Parathyroid adenoma (tissue), 2 donors: ENCODE measurements around the gene CD46.

Experiments
- H2AFZ ChIP-seq: fragments of 300-600 bp; sonication (generic); one replicate; pipeline ENCODE4 v1.7.0; 2017; ENCODE audit warnings: antibody characterized with exemption, mild to moderate bottlenecking
- H3K27ac ChIP-seq: fragments of 300-600 bp; sonication (generic); one replicate; pipeline ENCODE4 v1.7.0; 2017
- H3K27me3 ChIP-seq: fragments of 300-600 bp; sonication (generic); one replicate; pipeline ENCODE4 v1.7.0; 2017; ENCODE audit warnings: low read length; ENCODE audit not compliant: control insufficient read depth, insufficient read depth
- H3K36me3 ChIP-seq: fragments of 300-600 bp; sonication (generic); one replicate; pipeline ENCODE4 v1.7.0; 2017; ENCODE audit warnings: low read length; ENCODE audit not compliant: control insufficient read depth, insufficient read depth
- H3K4me1 ChIP-seq: fragments of 300-600 bp; sonication (generic); one replicate; pipeline ENCODE4 v1.7.0; 2017; ENCODE audit warnings: control low read depth
- H3K4me2 ChIP-seq: fragments of 300-600 bp; sonication (generic); one replicate; pipeline ENCODE4 v1.7.0; 2017; ENCODE audit warnings: low read length
- H3K4me3 ChIP-seq: fragments of 300-600 bp; sonication (generic); one replicate; pipeline ENCODE4 v1.7.0; 2017; ENCODE audit warnings: low read depth, low read length
- H3K79me2 ChIP-seq: fragments of 300-600 bp; sonication (generic); one replicate; pipeline ENCODE4 v1.7.0; 2017; ENCODE audit warnings: control low read depth
- H3K9ac ChIP-seq: fragments of 300-600 bp; sonication (generic); one replicate; pipeline ENCODE4 v1.7.0; 2017; ENCODE audit warnings: mild to moderate bottlenecking
- H3K9me3 ChIP-seq: fragments of 300-600 bp; sonication (generic); one replicate; pipeline ENCODE4 v1.7.0; 2017; ENCODE audit warnings: low read length; ENCODE audit not compliant: control insufficient read depth
- CTCF ChIP-seq: fragments of 300-600 bp; sonication (generic); IDR thresholded peaks from one replicate; pipeline ENCODE4 v1.7.0; 2017; ENCODE audit warnings: antibody characterized with exemption, mild to moderate bottlenecking
- donor health status: primary hyperparathyroidism.

CD46 gene

GRCh38 chr1:207821464-207822045 is 69.7 kb downstream of the CD46 start:
- H3K4me3 ChIP-seq: peak overlapping the region; percentile 97
- peak overlapping the region; percentile 89 for H3K4me2 ChIP-seq
- peaks cover 56% of the 10 kb centered on the region for H3K79me2 ChIP-seq
- peaks cover 49% of the 10 kb centered on the region for H3K4me1 ChIP-seq
- no peaks in the 10 kb centered on the region for H3K36me3 ChIP-seq
- TF ChIP-seq CTCF: no peak
- H3K9me3 ChIP-seq: no peaks in the 10 kb centered on the region
- peak overlapping the region; percentile 100 for H3K27ac ChIP-seq
- H3K27me3 ChIP-seq: no peaks in the 10 kb centered on the region
- peak overlapping the region; percentile 23 for H3K9ac ChIP-seq
- no peak overlapping the region for H2AFZ ChIP-seq

- TF ChIP-seq CTCF: no peak
- H3K4me2 ChIP-seq: peak overlapping the region; percentile 89
- peaks cover 48% of the 10 kb centered on the region for H3K4me1 ChIP-seq
- H2AFZ ChIP-seq: no peak overlapping the region
- peak overlapping the region; percentile 100 for H3K27ac ChIP-seq
- no peaks in the 10 kb centered on the region for H3K27me3 ChIP-seq
- no peaks in the 10 kb centered on the region for H3K9me3 ChIP-seq
- H3K36me3 ChIP-seq: no peaks in the 10 kb centered on the region
- peaks cover 53% of the 10 kb centered on the region for H3K79me2 ChIP-seq
- H3K4me3 ChIP-seq: peak overlapping the region; percentile 97
- H3K9ac ChIP-seq: peak overlapping the region; percentile 23
Observed at GRCh38 chr1:207822124-207822601, 70.3 kb downstream of the CD46 start.

- peaks cover 51% of the 10 kb centered on the region for H3K79me2 ChIP-seq
- no peaks in the 10 kb centered on the region for H3K36me3 ChIP-seq
- peak overlapping the region; percentile 100 for H3K27ac ChIP-seq
- no peaks in the 10 kb centered on the region for H3K9me3 ChIP-seq
- peaks cover 42% of the 10 kb centered on the region for H3K4me1 ChIP-seq
- TF ChIP-seq CTCF: no peak
- H3K4me3 ChIP-seq: peak overlapping the region; percentile 97
- H2AFZ ChIP-seq: peak overlapping the region; percentile 3
- no peaks in the 10 kb centered on the region for H3K27me3 ChIP-seq
- H3K9ac ChIP-seq: peak overlapping the region; percentile 98
- H3K4me2 ChIP-seq: peak overlapping the region; percentile 89
Observed at GRCh38 chr1:207822602-207823451, 71.0 kb downstream of the CD46 start.

- Histone ChIP-seq H2AFZ (peak overlapping the region; percentile 3), H3K4me1 (peaks cover 40% of the 10 kb centered on the region), H3K27me3 (no peaks in the 10 kb centered on the region), H3K4me2 (peak overlapping the region; percentile 64), H3K4me3 (peak overlapping the region; percentile 97), H3K9me3 (no peaks in the 10 kb centered on the region), H3K36me3 (no peaks in the 10 kb centered on the region), H3K79me2 (peaks cover 52% of the 10 kb centered on the region), H3K9ac (peak overlapping the region; percentile 98), H3K27ac (peak overlapping the region; percentile 100)
- no peak for TF ChIP-seq CTCF
Observed at GRCh38 chr1:207823531-207823879, 71.7 kb downstream of the CD46 start.
